ENCODE results near the gene TOPAZ1. TPM values are rescaled to one million over a fixed set of nuclear protein-coding genes. Genes with fewer than 3 reads are reported as not detected.

TOPAZ1 gene
- total and polyA plus RNA-seq, 9 of the 15 experiments (the other 6 are each of a cell fraction or from before 2014, with no cell fraction given): 0.01 TPM; not detected in 8

- TF ChIP-seq, protein P1, sequence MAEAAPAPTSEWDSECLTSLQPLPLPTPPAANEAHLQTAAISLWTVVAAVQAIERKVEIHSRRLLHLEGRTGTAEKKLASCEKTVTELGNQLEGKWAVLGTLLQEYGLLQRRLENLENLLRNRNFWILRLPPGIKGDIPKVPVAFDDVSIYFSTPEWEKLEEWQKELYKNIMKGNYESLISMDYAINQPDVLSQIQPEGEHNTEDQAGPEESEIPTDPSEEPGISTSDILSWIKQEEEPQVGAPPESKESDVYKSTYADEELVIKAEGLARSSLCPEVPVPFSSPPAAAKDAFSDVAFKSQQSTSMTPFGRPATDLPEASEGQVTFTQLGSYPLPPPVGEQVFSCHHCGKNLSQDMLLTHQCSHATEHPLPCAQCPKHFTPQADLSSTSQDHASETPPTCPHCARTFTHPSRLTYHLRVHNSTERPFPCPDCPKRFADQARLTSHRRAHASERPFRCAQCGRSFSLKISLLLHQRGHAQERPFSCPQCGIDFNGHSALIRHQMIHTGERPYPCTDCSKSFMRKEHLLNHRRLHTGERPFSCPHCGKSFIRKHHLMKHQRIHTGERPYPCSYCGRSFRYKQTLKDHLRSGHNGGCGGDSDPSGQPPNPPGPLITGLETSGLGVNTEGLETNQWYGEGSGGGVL (CRISPR knock-in tag; IDR thresholded peaks at IDR 0.05): no peak
- TF ChIP-seq DDX20 (tag; IDR thresholded peaks at IDR 0.05; ENCODE audit: low read depth): no peak
- 0 out of 4 replicates have a peak, but pooled peaks of 1 of the 2 experiments have one; percentile 26 for TF ChIP-seq ARNT (IDR thresholded peaks at IDR 0.05)
- peak; percentile 26; the same call in 1 of the 2 replicates for TF ChIP-seq DPF2 (IDR thresholded peaks at IDR 0.05)
- TF ChIP-seq SRSF9 (IDR thresholded peaks at IDR 0.05; ENCODE audit: borderline replicate concordance, low read depth, low read length): no peak
- TF ChIP-seq KAT2B (IDR thresholded peaks at IDR 0.05; ENCODE audit: low read depth, low read length): no peak
- 0 out of 2 replicates have a peak, but pooled peaks have one; percentile 12 for TF ChIP-seq ETV1 (tag; conservative IDR thresholded peaks at IDR 0.05; ENCODE audit: low read depth)
- TF ChIP-seq CHCHD3 (CRISPR knock-in tag; IDR thresholded peaks at IDR 0.05): no peak
- no peak for TF ChIP-seq ZNF436 (CRISPR knock-in tag; IDR thresholded peaks at IDR 0.05)
- TF ChIP-seq, protein P2, sequence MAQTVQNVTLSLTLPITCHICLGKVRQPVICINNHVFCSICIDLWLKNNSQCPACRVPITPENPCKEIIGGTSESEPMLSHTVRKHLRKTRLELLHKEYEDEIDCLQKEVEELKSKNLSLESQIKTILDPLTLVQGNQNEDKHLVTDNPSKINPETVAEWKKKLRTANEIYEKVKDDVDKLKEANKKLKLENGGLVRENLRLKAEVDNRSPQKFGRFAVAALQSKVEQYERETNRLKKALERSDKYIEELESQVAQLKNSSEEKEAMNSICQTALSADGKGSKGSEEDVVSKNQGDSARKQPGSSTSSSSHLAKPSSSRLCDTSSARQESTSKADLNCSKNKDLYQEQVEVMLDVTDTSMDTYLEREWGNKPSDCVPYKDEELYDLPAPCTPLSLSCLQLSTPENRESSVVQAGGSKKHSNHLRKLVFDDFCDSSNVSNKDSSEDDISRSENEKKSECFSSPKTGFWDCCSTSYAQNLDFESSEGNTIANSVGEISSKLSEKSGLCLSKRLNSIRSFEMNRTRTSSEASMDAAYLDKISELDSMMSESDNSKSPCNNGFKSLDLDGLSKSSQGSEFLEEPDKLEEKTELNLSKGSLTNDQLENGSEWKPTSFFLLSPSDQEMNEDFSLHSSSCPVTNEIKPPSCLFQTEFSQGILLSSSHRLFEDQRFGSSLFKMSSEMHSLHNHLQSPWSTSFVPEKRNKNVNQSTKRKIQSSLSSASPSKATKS (CRISPR knock-in tag; IDR thresholded peaks at IDR 0.05): no peak
- TF ChIP-seq, protein P3, sequence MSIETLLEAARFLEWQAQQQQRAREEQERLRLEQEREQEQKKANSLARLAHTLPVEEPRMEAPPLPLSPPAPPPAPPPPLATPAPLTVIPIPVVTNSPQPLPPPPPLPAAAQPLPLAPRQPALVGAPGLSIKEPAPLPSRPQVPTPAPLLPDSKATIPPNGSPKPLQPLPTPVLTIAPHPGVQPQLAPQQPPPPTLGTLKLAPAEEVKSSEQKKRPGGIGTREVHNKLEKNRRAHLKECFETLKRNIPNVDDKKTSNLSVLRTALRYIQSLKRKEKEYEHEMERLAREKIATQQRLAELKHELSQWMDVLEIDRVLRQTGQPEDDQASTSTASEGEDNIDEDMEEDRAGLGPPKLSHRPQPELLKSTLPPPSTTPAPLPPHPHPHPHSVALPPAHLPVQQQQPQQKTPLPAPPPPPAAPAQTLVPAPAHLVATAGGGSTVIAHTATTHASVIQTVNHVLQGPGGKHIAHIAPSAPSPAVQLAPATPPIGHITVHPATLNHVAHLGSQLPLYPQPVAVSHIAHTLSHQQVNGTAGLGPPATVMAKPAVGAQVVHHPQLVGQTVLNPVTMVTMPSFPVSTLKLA (conservative IDR thresholded peaks at IDR 0.05): no peak
- TF ChIP-seq ZNF644 (tag; IDR thresholded peaks at IDR 0.05; ENCODE audit: low read depth): no peak
- TF ChIP-seq PHF20 (IDR thresholded peaks at IDR 0.05; ENCODE audit: partially characterized antibody): no peak
- no peak for TF ChIP-seq ZSCAN29 (IDR thresholded peaks at IDR 0.05)
- TF ChIP-seq, protein P4, sequence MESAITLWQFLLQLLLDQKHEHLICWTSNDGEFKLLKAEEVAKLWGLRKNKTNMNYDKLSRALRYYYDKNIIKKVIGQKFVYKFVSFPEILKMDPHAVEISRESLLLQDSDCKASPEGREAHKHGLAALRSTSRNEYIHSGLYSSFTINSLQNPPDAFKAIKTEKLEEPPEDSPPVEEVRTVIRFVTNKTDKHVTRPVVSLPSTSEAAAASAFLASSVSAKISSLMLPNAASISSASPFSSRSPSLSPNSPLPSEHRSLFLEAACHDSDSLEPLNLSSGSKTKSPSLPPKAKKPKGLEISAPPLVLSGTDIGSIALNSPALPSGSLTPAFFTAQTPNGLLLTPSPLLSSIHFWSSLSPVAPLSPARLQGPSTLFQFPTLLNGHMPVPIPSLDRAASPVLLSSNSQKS (CRISPR knock-in tag; IDR thresholded peaks at IDR 0.05): no peak
- TF ChIP-seq TEAD1 (CRISPR knock-in tag; IDR thresholded peaks at IDR 0.05): no peak
- no peak for TF ChIP-seq KDM1A (IDR thresholded peaks at IDR 0.05)
- TF ChIP-seq ZNF316 (IDR thresholded peaks at IDR 0.05): no peak
- TF ChIP-seq, protein P5, sequence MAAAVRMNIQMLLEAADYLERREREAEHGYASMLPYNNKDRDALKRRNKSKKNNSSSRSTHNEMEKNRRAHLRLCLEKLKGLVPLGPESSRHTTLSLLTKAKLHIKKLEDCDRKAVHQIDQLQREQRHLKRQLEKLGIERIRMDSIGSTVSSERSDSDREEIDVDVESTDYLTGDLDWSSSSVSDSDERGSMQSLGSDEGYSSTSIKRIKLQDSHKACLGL (CRISPR knock-in tag; IDR thresholded peaks at IDR 0.05; ENCODE audit: borderline replicate concordance, poor library complexity, severe bottlenecking): no peak
- TF ChIP-seq, protein P6, sequence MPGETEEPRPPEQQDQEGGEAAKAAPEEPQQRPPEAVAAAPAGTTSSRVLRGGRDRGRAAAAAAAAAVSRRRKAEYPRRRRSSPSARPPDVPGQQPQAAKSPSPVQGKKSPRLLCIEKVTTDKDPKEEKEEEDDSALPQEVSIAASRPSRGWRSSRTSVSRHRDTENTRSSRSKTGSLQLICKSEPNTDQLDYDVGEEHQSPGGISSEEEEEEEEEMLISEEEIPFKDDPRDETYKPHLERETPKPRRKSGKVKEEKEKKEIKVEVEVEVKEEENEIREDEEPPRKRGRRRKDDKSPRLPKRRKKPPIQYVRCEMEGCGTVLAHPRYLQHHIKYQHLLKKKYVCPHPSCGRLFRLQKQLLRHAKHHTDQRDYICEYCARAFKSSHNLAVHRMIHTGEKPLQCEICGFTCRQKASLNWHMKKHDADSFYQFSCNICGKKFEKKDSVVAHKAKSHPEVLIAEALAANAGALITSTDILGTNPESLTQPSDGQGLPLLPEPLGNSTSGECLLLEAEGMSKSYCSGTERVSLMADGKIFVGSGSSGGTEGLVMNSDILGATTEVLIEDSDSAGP (CRISPR knock-in tag; IDR thresholded peaks at IDR 0.05): no peak
Observed at GRCh38 chr3:44265815-44266214, 24.1 kb downstream of the TOPAZ1 start (continued).

All from K562 (cell line).